Medulla oblongata (tissue), 1 donor: ENCODE results near the gene XPNPEP3.
"Not testable (repeated sequence)": the region's sequence is repeated elsewhere in the genome, so short reads cannot be mapped to it uniquely, and the experiment has no call there.

Experiments used
- DNase-seq: peaks from one replicate; pipeline ENCODE4 v3.0.0-alpha.2; 2015; ENCODE audit errors: extremely low spot score

Gene XPNPEP3

GRCh38 chr22:40857309-40857855, 434 bp downstream of the XPNPEP3 start:
- DNase-seq, result no peak

DNA sequence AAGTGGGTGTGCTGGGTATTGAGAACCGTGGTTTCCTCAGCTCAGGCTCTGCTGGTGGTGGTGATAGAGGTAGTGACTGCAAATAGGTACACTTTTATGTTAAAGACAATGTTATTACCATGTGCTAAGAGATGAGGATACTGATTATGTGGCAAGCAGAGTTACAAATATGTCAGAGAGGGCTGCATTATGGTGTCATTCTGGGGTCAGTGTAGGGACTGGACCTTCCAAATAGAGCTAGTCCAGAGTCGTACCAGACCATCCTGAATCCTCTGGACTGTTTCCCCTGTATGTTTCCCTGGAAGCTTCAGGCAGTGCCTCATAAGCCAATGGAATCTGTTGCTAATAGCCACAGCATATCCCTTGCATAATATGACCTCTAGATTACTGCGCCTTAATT, 5.1 kb downstream of the XPNPEP3 start, which contains the start of gene DNAJB7:
DNAJB7 (minus strand) TSS at position 101 of the 400 bp plus-strand sequence. CDS start 119 bp downstream, outside the sequence.
- no peak for DNase-seq

GRCh38 chr22:40862537-40862936, 5.6 kb downstream of the XPNPEP3 start:
- no peak for DNase-seq

DNA sequence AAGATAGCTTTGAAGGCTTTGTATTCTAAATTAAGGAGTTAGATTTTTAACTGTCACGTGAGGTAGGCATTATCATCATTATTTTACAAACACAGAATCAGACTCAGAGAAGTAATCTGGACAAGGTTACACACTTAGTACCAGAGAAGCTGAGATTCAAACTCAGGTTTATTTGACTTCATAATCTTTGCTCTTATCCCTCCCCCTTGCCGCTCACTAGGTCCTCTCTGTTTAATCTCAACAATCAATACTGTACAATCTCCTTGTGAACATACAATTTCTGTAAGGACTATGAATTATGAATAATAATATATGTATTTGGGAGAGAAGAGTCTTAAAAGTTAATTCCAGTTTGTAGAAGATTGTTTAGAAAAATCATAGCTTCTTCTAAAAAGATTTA, 10.2 kb downstream of the XPNPEP3 start:
- no peak for DNase-seq

- not testable (repeated sequence) for DNase-seq
Observed at GRCh38 chr22:40868379-40868778, 11.4 kb downstream of the XPNPEP3 start.

DNA sequence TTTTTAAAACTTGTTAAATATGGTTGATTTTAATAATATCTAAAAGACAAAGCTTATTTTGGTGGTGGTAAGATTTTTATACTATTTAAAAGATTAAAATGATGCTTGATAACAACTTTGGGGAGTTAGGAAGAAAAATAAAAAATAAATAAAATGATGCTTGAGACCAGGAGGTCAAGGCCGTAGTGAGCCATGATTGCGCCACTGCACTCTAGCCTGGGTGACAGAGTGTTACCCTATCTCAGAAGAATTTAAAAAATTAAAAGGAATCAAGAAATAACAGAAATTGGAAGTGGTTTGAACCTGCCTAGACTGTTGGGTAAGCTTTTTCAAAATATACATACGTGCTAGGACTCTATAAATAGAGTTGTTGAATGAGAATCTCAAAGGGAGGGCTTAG, 17.1 kb downstream of the XPNPEP3 start:
- no peak for DNase-seq

- no peak for DNase-seq
Observed at GRCh38 chr22:40875111-40875510, 18.2 kb downstream of the XPNPEP3 start.

DNA sequence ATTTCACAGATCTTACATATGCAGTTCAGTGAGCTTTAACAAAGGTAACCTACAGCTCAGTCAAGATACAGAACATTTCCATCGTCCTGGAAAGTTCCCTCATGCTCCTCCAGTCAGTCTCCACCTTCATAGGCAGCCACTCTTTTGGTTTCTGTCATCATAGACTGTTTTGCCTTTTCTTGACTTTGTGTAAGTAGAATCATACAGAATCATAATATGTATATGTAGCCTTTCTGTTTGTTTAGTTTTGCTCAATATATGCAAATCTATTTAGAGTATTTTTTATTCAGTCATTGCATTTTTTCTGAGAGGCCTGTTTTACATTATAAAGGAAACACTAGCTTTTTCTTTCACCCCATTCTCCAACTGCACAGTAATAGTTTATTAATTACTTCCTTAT, 20.0 kb downstream of the XPNPEP3 start:
- no peak for DNase-seq

- no peak for DNase-seq
Observed at GRCh38 chr22:40877488-40877887, 20.5 kb downstream of the XPNPEP3 start.

DNA sequence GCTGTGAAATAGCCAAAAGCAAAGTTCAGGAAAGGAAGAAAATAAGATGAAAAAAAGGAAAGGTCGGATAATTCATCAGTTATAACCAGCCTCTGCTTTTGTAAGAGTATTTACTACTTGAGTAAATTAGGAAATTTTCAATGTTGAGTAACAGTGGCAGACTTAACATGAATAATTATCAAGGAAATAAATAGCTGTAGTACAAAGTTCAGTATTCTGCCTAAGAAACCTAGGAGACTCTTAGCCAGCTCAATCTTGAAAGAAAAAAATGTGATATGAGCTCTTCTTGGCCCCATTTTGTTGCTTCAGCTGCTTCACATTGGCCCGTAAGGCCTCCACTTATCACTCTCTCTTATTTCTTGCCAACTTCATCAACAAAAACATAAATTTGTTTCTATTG, 22.0 kb downstream of the XPNPEP3 start:
- DNase-seq, result no peak

- no peak for DNase-seq
Observed at GRCh38 chr22:40889116-40889515, 32.2 kb downstream of the XPNPEP3 start.

DNA sequence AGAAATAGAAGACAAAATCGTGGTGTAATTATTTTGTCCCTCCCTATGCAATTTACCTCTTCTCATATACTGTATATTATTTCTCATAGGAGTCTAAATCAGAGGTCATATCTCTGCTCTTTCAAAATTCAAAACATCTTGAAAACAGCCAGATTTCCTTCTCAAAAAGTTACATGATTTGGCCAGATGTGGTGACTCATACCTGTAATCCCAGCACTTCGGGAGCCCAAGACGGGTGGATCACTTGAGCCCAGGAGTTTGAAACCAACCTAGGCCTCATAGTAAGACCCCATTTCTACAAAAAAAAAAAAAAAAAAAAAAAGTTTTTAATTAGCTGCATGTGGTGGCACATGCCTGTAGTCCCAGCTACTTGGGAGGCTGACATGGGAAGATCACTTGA, 33.9 kb downstream of the XPNPEP3 start:
- DNase-seq, result no peak

GRCh38 chr22:40894417-40894816, 37.5 kb downstream of the XPNPEP3 start:
- DNase-seq, result no peak

DNA sequence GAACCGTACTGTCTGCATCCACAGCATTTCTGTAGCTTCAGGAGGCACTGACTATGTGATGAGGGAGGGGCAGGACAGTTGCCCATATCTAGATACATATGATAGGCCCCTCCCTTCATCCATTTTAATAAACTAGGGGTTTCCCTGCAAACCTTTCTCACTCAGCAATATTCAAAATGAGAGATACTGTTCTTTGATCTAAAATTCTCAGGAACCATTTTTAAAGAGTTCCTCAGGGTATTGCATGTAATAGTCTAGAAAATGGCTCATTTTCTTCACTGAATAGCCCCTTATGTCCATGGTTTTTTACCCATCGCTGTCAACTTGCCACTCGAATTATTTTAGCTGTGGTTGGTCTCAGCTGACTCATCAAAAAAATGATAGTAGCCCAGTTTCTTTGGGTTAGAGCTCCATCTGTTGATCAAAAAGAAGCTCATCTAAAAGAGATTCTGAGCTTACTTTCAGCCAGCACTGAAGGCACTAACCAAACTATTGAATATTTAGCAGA, 42.0 kb downstream of the XPNPEP3 start:
- peak; percentile 79 for DNase-seq

DNA sequence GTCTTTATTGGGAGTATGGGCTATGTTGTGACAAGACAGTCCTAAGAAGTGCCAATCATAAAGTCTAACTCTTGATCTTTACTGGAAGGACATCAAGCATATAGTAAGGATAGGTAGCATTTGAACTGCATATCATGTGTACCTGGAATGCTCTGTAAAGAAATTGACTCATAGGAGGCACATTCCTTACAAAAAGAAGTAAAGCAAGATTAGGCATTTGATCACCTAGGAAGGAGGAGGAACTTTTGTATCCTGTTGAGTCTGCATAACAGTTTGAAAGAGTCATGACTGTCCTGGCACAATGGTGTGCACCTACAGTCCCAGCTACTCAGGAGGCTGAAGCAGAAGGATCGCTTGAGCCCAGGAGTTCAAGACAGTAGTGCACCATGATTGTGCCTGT, 47.2 kb downstream of the XPNPEP3 start:
- no peak for DNase-seq

GRCh38 chr22:40908895-40909294, 51.9 kb downstream of the XPNPEP3 start:
- no peak for DNase-seq

GRCh38 chr22:40911772-40912171, 54.8 kb downstream of the XPNPEP3 start:
- DNase-seq, result no peak

GRCh38 chr22:40912987-40913386, 56.0 kb downstream of the XPNPEP3 start:
- DNase-seq, result not testable (repeated sequence)

GRCh38 chr22:40919446-40919845, 62.5 kb downstream of the XPNPEP3 start:
- DNase-seq, result no peak

GRCh38 chr22:40920526-40920925, 63.6 kb downstream of the XPNPEP3 start:
- DNase-seq, result no peak

- peak; percentile 80 for DNase-seq
Observed at GRCh38 chr22:40922484-40923303, 65.7 kb downstream of the XPNPEP3 start.

DNA sequence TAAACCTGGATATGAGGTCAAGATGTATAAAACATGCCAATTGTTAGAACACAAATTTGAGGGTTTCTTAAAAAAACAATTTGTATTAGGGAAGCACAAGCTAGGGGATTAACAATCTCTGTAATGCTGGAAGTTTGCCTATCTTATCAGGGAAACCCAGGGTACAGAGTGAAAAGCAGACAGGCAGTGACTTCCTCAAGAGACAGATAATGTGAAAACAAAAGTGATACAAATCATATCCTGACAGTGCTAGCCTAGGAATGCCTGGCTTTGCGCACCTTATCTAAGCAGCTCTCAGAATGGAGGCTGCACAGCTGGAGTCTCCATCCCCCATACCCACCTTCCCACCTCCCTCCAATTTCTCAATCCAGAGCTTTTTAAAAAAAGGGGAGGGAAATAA, 71.7 kb downstream of the XPNPEP3 start:
- DNase-seq, result no peak

DNA sequence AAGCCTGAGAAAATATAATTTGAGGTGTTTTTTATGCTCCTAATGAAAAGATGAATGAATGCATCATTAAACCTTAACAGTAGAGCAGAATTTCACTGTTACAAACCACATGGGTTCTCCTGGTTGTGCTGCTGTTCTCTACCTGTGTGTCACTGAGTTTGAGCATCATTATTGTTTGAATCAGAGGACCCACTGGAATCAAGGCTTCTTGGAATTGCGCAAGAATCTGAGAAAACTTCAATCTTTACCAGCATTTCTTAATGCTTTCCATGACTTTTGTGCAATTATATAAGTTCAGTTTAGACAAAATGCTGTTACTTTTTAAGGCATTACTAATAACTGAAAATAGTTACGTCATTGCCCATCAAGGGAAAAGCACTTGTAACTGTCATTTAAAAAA, 75.4 kb downstream of the XPNPEP3 start:
- DNase-seq, result no peak
